WTC11 (cell line): ENCODE data around the gene FAM13C. TPM values are rescaled to one million over a fixed set of nuclear protein-coding genes. Genes with fewer than 3 reads are reported as not detected.

Experiments
- ATAC-seq: fragments of 200-7000 bp; cut with Tn5 transposase; 2 replicates; pipeline ENCODE4 v1.10.0; 2021; ENCODE audit warnings: mild to moderate bottlenecking, moderate library complexity
- CTCF ChIA-PET: fragments of 300-600 bp; sonication (Branson Sonifier 250); formaldehyde crosslinking; loops from one replicate; lab custom pipeline; 2021; ENCODE audit warnings: antibody characterized with exemption; lab: Charles Lee
- POLR2A ChIA-PET: fragments of 350-600 bp; sonication (Branson Sonifier 250); formaldehyde crosslinking; loops from one replicate; lab custom pipeline; 2021; ENCODE audit warnings: antibody characterized with exemption; lab: Charles Lee
- DNase-seq: peaks from one replicate; pipeline ENCODE4 v3.0.0; 2021; ENCODE audit warnings: low spot score
- H3K27ac Mint-ChIP-seq: 2 replicates; pipeline ENCODE4 v1.8.0; 2021; ENCODE audit warnings: mixed read lengths
- H3K27me3 Mint-ChIP-seq: 2 replicates; pipeline ENCODE4 v1.8.0; 2021; ENCODE audit warnings: low read depth, mild to moderate bottlenecking, moderate library complexity, mixed read lengths
- H3K36me3 Mint-ChIP-seq: 2 replicates; pipeline ENCODE4 v1.8.0; 2021; ENCODE audit warnings: mixed read lengths
- H3K4me1 Mint-ChIP-seq: 2 replicates; pipeline ENCODE4 v1.8.0; 2022; ENCODE audit warnings: mixed read lengths
- H3K4me3 Mint-ChIP-seq: 2 replicates; pipeline ENCODE4 v1.8.0; 2021; ENCODE audit warnings: mild to moderate bottlenecking, moderate library complexity, mixed read lengths
- H3K9me3 Mint-ChIP-seq: 2 replicates; pipeline ENCODE4 v1.8.0; 2021; ENCODE audit warnings: mixed read lengths
- AR ChIP-seq: fragments of 250-450 bp; sonication (Bioruptor Pico); IDR thresholded peaks from 2 replicates; pipeline ENCODE4 v1.9.0; 2021; ENCODE audit warnings: mild to moderate bottlenecking
- ATF3 ChIP-seq: sonication (generic); formaldehyde crosslinking; conservative IDR thresholded peaks from 2 replicates; pipeline ENCODE4 v1.8.1; 2022; ENCODE audit warnings: mild to moderate bottlenecking, missing genetic modification reagents
- CREB1 ChIP-seq: sonication (generic); formaldehyde crosslinking; IDR thresholded peaks from 2 replicates; pipeline ENCODE4 v1.8.0; 2023; ENCODE audit warnings: mild to moderate bottlenecking, missing genetic modification reagents
- CREM ChIP-seq: sonication (generic); formaldehyde crosslinking; IDR thresholded peaks from 2 replicates; pipeline ENCODE4 v1.8.1; 2022; ENCODE audit warnings: mild to moderate bottlenecking, missing genetic modification reagents, moderate library complexity
- CTCF ChIP-seq: fragments of 200-600 bp; IDR thresholded peaks from 2 replicates; pipeline ENCODE4 v1.8.0; 2022; ENCODE audit warnings: antibody characterized with exemption
- ERG ChIP-seq: fragments of 250-450 bp; sonication (Bioruptor Pico); IDR thresholded peaks from 2 replicates; pipeline ENCODE4 v1.8.0; 2021; ENCODE audit warnings: mild to moderate bottlenecking
- ETV6 ChIP-seq: sonication (generic); formaldehyde crosslinking; IDR thresholded peaks from 2 replicates; pipeline ENCODE4 v1.8.1; 2022; ENCODE audit warnings: mild to moderate bottlenecking, missing genetic modification reagents
- FOXK1 ChIP-seq: sonication (generic); formaldehyde crosslinking; IDR thresholded peaks from 2 replicates; pipeline ENCODE4 v1.8.0; 2022; ENCODE audit warnings: mild to moderate bottlenecking, moderate library complexity, missing genetic modification reagents
- RELA ChIP-seq: sonication (generic); formaldehyde crosslinking; IDR thresholded peaks from 2 replicates; pipeline ENCODE4 v1.8.1; 2022; ENCODE audit warnings: missing genetic modification reagents, mild to moderate bottlenecking, borderline replicate concordance
- SMAD4 ChIP-seq: sonication (generic); formaldehyde crosslinking; IDR thresholded peaks from 2 replicates; pipeline ENCODE4 v1.8.0; 2022; ENCODE audit warnings: mild to moderate bottlenecking, missing genetic modification reagents
- SP1 ChIP-seq: sonication (generic); formaldehyde crosslinking; conservative IDR thresholded peaks from 2 replicates; pipeline ENCODE4 v1.8.1; 2022; ENCODE audit warnings: missing genetic modification reagents
- TCF7 ChIP-seq: sonication (generic); formaldehyde crosslinking; IDR thresholded peaks from 2 replicates; pipeline ENCODE4 v1.8.0; 2022; ENCODE audit warnings: mild to moderate bottlenecking, low read depth, missing genetic modification reagents, moderate library complexity
- ZBTB21 ChIP-seq: sonication (generic); formaldehyde crosslinking; IDR thresholded peaks from 2 replicates; pipeline ENCODE4 v1.8.1; 2023; ENCODE audit warnings: mild to moderate bottlenecking, missing genetic modification reagents, borderline replicate concordance
- ZNF219 ChIP-seq: sonication (generic); formaldehyde crosslinking; IDR thresholded peaks from 2 replicates; pipeline ENCODE4 v1.8.0; 2023; ENCODE audit warnings: missing genetic modification reagents, mild to moderate bottlenecking, borderline replicate concordance
- ZNF317 ChIP-seq: sonication (generic); formaldehyde crosslinking; IDR thresholded peaks from 2 replicates; pipeline ENCODE4 v1.8.1; 2023; ENCODE audit warnings: low read depth, mild to moderate bottlenecking, moderate library complexity, missing genetic modification reagents, borderline replicate concordance
- ZNF512 ChIP-seq: sonication (generic); formaldehyde crosslinking; IDR thresholded peaks from 2 replicates; pipeline ENCODE4 v1.8.1; 2022; ENCODE audit warnings: missing genetic modification reagents, borderline replicate concordance
- total RNA-seq: library from RNA; stranded (reverse); gene quantifications from 3 replicates; pipeline ENCODE4 v1.2.3, GENCODE V29; 2021
- TF ChIP-seq, protein P1 (sequence below): sonication (generic); formaldehyde crosslinking; IDR thresholded peaks from 2 replicates; pipeline ENCODE4 v1.8.1; 2023; ENCODE audit warnings: mild to moderate bottlenecking, missing genetic modification reagents, moderate library complexity
- TF ChIP-seq, protein P2 (sequence below): sonication (generic); formaldehyde crosslinking; IDR thresholded peaks from 2 replicates; pipeline ENCODE4 v1.8.1; 2023; ENCODE audit warnings: mild to moderate bottlenecking, missing genetic modification reagents

Gene FAM13C
- total RNA-seq, 1 experiment from 2014 or later, result 1.5 TPM

GRCh38 chr10:59362144-59362958 lies at the start of gene FAM13C (continued):
- no peak for TF ChIP-seq ERG (CRISPR knock-in tag)
- TF ChIP-seq TCF7 (CRISPR knock-in tag), result no peak
- TF ChIP-seq ETV6 (CRISPR knock-in tag), result no peak
- no peak for TF ChIP-seq CTCF
- TF ChIP-seq, protein P1, sequence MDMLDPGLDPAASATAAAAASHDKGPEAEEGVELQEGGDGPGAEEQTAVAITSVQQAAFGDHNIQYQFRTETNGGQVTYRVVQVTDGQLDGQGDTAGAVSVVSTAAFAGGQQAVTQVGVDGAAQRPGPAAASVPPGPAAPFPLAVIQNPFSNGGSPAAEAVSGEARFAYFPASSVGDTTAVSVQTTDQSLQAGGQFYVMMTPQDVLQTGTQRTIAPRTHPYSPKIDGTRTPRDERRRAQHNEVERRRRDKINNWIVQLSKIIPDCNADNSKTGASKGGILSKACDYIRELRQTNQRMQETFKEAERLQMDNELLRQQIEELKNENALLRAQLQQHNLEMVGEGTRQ (CRISPR knock-in tag), result peak; percentile 15; the same call in 1 of the 2 replicates
- TF ChIP-seq ZBTB21 (CRISPR knock-in tag), result 0 out of 2 replicates have a peak, but pooled peaks have one; percentile 34
- no peak for TF ChIP-seq ZNF512 (CRISPR knock-in tag)
- no peak; the same call in 1 of the 2 replicates for TF ChIP-seq FOXK1
- TF ChIP-seq AR (CRISPR knock-in tag), result no peak
- no peak for TF ChIP-seq ZNF219 (CRISPR knock-in tag)
- no peak for TF ChIP-seq CREM (CRISPR knock-in tag)
- 0 out of 2 replicates have a peak, but pooled peaks have one; percentile 46 for TF ChIP-seq SP1 (CRISPR knock-in tag)

DNA sequence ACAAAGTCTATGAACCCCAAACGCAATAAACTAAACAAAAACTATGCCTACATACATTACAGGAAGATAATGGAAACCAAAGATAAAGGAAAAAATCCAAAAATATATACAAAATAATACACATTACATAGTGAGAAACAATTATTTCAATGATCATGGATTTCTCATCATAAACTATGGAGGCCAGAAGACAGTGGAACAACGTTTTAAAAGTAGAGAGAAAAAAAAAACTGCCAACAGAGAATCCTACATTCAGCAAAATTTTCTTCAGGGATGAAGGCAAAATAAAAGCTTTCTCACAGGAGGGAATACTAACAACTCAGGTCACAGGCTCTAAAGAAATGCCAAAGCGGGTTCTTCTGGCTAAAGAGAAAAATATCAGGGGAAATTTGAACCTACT lies 42.9 kb upstream of the FAM13C start:
- ATAC-seq (no peak), DNase-seq (no peak)
- POLR2A ChIA-PET, result no interaction called here
- TF ChIP-seq CREB1 (CRISPR knock-in tag) (no peak), ZNF317 (peak; percentile 76; the same call in 1 of the 2 replicates)
- TF ChIP-seq, all 79 proteins: peak for 1
- Mint-ChIP-seq H3K4me3 (no peak overlapping the region), H3K36me3 (peaks cover 3% of the 10 kb centered on the region), H3K27ac (no peak overlapping the region), H3K4me1 (peaks cover 8% of the 10 kb centered on the region), H3K27me3 (peaks cover 4% of the 10 kb centered on the region; the same call in 1 of the 2 replicates), H3K9me3 (peaks cover 27% of the 10 kb centered on the region)
- CTCF ChIA-PET, result no interaction called here

DNA sequence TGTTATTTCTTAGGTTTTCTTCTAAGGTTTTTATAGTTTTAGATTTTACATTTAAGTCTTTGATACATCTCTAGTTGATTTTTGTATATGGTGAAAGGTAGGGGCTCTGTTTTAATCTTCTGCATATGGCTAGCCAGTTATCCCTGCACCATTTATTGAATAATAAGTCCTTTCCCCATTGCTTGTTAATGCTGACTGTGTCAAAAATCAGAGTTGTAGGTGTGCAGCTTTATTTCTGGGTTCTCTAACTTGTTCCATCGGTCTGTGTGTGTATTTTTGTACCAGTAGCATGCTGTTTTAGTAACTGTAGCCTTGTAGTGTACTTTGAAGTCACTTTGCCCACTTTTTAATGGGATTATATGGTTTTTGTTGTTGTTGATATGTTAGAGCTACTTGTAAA lies 37.9 kb upstream of the FAM13C start:
- POLR2A ChIA-PET, result no interaction called here
- H3K4me1 Mint-ChIP-seq, result peaks cover 8% of the 10 kb centered on the region
- peaks cover 16% of the 10 kb centered on the region for H3K9me3 Mint-ChIP-seq
- no peak for ATAC-seq
- H3K27me3 Mint-ChIP-seq, result no peaks in the 10 kb centered on the region
- no peak overlapping the region for H3K27ac Mint-ChIP-seq
- no peak for DNase-seq
- CTCF ChIA-PET, result no interaction called here
- peaks cover 6% of the 10 kb centered on the region for H3K36me3 Mint-ChIP-seq
- H3K4me3 Mint-ChIP-seq, result no peak overlapping the region
- no peak for TF ChIP-seq RELA (CRISPR knock-in tag)
- TF ChIP-seq, protein P2, sequence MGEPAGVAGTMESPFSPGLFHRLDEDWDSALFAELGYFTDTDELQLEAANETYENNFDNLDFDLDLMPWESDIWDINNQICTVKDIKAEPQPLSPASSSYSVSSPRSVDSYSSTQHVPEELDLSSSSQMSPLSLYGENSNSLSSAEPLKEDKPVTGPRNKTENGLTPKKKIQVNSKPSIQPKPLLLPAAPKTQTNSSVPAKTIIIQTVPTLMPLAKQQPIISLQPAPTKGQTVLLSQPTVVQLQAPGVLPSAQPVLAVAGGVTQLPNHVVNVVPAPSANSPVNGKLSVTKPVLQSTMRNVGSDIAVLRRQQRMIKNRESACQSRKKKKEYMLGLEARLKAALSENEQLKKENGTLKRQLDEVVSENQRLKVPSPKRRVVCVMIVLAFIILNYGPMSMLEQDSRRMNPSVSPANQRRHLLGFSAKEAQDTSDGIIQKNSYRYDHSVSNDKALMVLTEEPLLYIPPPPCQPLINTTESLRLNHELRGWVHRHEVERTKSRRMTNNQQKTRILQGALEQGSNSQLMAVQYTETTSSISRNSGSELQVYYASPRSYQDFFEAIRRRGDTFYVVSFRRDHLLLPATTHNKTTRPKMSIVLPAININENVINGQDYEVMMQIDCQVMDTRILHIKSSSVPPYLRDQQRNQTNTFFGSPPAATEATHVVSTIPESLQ (CRISPR knock-in tag), result no peak
- TF ChIP-seq ATF3 (CRISPR knock-in tag), result no peak
- no peak for TF ChIP-seq SMAD4 (CRISPR knock-in tag)
- no peak for TF ChIP-seq AR (CRISPR knock-in tag)
- no peak for TF ChIP-seq ETV6 (CRISPR knock-in tag)
